ENCODE data around the gene MAFG. TPM values are rescaled to one million over a fixed set of nuclear protein-coding genes. Genes with fewer than 3 reads are reported as not detected.

Gene MAFG
- total and polyA plus RNA-seq, 2 of the 13 experiments (the other 11 are each of a cell fraction or from before 2014, with no cell fraction given) = 14.5 to 20.0 TPM

DNA sequence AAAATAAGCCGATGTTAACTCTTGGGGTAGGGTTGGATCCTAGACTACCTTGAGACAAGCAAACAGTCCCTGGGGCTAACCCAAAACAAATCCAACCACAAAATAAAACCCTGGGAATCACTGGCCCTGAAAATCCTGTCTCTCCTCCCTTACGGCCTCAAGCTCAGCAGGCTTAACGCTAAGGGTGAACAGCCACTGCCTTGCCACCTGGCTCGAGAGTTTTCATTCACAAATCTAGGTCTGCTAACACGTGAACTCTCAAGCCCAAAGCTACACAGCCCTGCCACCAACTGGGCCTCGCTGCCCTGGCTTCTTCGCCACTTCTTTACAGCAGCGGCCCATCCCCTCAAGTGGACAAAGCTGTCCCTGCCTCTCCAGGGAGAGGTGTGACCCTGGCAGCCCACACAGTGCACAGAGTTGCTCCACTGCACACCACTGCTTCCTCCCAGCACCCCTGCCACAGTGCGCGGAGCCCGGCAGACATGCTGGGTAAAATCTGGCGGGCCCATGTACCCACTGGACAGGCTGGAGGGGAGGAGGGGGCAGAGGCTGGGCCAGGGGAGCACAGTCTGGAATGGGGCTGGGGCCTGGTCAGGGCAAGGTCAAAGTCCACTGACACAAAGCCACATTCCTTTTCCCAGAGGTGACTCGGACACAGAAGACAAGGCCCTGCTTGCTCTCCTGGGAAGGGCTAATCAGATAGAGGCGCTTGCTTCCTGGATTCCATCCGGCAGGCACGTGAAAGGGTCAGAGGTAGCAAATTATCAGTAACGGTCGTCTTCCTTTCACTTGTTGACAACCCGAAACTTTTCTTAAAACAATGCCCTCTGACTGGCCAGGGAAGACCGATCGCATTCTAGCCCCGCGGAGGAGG is 17.3 kb downstream of the MAFG start:
- no peaks in the 10 kb centered on the region; a peak in 1 of 5 replicates for H3K27me3 ChIP-seq (ENCODE audit: control insufficient read depth in 1 of 2, insufficient read depth in 2 of 2, low read length in 2 of 2)
- ChIA-PET CTCF (ENCODE audit: low intra/inter-chr PET ratio, low total read pairs) (no interaction called here), POLR2A (interaction anchor here (0.8 to 3.5 kb wide), 20 partner anchors 9 to 196 kb away, joined by 3 to 52 read pairs (median 4); partner anchors contain the start of genes ALYREF, ANAPC11, ARHGDIA and CENPX)
- intact Hi-C loops (cut with micrococcal nuclease; ENCODE audit: unreplicated experiment) = loop anchor here (2.0 to 5.0 kb wide), 2 partner anchors 17 to 38 kb away; partner anchors contain the start of genes ARHGDIA and MAFG
- H3K9me3 ChIP-seq (ENCODE audit: low read length) = no peaks in the 10 kb centered on the region
- peaks cover 38% of the 10 kb centered on the region for H3K4me1 ChIP-seq (ENCODE audit: insufficient read depth, low read length)
- H2AFZ ChIP-seq (ENCODE audit: low read length) = no peak overlapping the region
- no TSS peak for BruUV-seq (replicated peaks)
- H3K4me2 ChIP-seq (ENCODE audit: low read depth, low read length) = peak overlapping the region; percentile 99
- H4K20me1 ChIP-seq (ENCODE audit: insufficient read depth, low read length) = peaks cover 9% of the 10 kb centered on the region; the same call in 1 of the 2 replicates
- H3K79me2 ChIP-seq (ENCODE audit: insufficient read depth, low read length) = peaks cover 33% of the 10 kb centered on the region
- H3K27ac ChIP-seq (ENCODE audit: extremely low read length, insufficient read depth, low read length) = peak overlapping the region; percentile 99
- 6% methylated on average over 19 of the region's 23 CpGs for WGBS (ENCODE audit: low lambda C conversion rate)
- in situ Hi-C loops (cut with HindIII; ENCODE audit: extremely low pct_ligation_motif_present, low pct_unique_long_range_greater_than_20kb) = no loop called here
- peaks cover 60 to 77% of the 10 kb centered on the region in 2 experiments for H3K36me3 ChIP-seq (replicated peaks in 1 of 2; ENCODE audit: control insufficient read depth in 1 of 2, insufficient read depth in 2 of 2, low read length in 2 of 2)
- peak; percentile 97 for DNase-seq (ENCODE audit: low spot score)
- H3K9ac ChIP-seq (ENCODE audit: insufficient read depth, low read depth, low read length) = peak overlapping the region; percentile 99
- peak overlapping the region; percentile 68 to 99 (median 97) for H3K4me3 ChIP-seq (replicated peaks in 1 of 3; ENCODE audit: insufficient read depth in 1 of 3, low read depth in 2 of 3, low read length in 3 of 3)
- peak; percentile 100 for FAIRE-seq
- ATAC-seq = peak; percentile 69
- TF ChIP-seq ZBTB34 (CRISPR knock-in tag; IDR thresholded peaks at IDR 0.05) (no peak), ZNF207 (IDR thresholded peaks at IDR 0.05; ENCODE audit: borderline replicate concordance) (no peak), KMT2A (CRISPR knock-in tag; IDR thresholded peaks at IDR 0.05) (peak; percentile 46; the same call in 1 of the 2 replicates), REST (IDR thresholded peaks at IDR 0.05; ENCODE audit: borderline replicate concordance in 1 of 2, low read depth in 1 of 2, low read length in 2 of 2) (peak in 1 of 2 experiments; percentile 27; a peak in 1 of 4 replicates), FOXK1 (CRISPR knock-in tag; IDR thresholded peaks at IDR 0.05; ENCODE audit: borderline replicate concordance, low read depth) (peak; percentile 86; the same call in 1 of the 2 replicates), CREB3 (CRISPR knock-in tag; IDR thresholded peaks at IDR 0.05) (peak; percentile 58; the same call in 1 of the 2 replicates), ZNF615 (CRISPR knock-in tag; IDR thresholded peaks at IDR 0.05; ENCODE audit: borderline replicate concordance) (no peak), WIZ (CRISPR knock-in tag; IDR thresholded peaks at IDR 0.05) (peak; percentile 84; the same call in 1 of the 2 replicates), ZNF350 (CRISPR knock-in tag; IDR thresholded peaks at IDR 0.05; ENCODE audit: borderline replicate concordance, low read depth) (peak; percentile 95), ZNF343 (CRISPR knock-in tag; IDR thresholded peaks at IDR 0.05) (peak; percentile 67; the same call in 1 of the 2 replicates), POLR2AphosphoS5 (IDR thresholded peaks at IDR 0.05; ENCODE audit: low read depth, low read length) (peak; percentile 88), CBX5 (CRISPR knock-in tag; IDR thresholded peaks at IDR 0.05; ENCODE audit: borderline replicate concordance) (peak; percentile 90; the same call in 1 of the 2 replicates), ZFP62 (CRISPR knock-in tag; IDR thresholded peaks at IDR 0.05) (no peak)
- TF ChIP-seq, protein P1, sequence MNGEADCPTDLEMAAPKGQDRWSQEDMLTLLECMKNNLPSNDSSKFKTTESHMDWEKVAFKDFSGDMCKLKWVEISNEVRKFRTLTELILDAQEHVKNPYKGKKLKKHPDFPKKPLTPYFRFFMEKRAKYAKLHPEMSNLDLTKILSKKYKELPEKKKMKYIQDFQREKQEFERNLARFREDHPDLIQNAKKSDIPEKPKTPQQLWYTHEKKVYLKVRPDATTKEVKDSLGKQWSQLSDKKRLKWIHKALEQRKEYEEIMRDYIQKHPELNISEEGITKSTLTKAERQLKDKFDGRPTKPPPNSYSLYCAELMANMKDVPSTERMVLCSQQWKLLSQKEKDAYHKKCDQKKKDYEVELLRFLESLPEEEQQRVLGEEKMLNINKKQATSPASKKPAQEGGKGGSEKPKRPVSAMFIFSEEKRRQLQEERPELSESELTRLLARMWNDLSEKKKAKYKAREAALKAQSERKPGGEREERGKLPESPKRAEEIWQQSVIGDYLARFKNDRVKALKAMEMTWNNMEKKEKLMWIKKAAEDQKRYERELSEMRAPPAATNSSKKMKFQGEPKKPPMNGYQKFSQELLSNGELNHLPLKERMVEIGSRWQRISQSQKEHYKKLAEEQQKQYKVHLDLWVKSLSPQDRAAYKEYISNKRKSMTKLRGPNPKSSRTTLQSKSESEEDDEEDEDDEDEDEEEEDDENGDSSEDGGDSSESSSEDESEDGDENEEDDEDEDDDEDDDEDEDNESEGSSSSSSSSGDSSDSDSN (CRISPR knock-in tag; IDR thresholded peaks at IDR 0.05) = peak; percentile 85

Measured in HepG2 (cell line).